SW480 (cell line): ENCODE measurements around the gene TMEM243.

Experiments
- DNase-seq: peaks from one replicate; pipeline ENCODE4 v3.0.0-alpha.2; 2016; ENCODE audit warnings: low spot score

The TMEM243 gene

DNA sequence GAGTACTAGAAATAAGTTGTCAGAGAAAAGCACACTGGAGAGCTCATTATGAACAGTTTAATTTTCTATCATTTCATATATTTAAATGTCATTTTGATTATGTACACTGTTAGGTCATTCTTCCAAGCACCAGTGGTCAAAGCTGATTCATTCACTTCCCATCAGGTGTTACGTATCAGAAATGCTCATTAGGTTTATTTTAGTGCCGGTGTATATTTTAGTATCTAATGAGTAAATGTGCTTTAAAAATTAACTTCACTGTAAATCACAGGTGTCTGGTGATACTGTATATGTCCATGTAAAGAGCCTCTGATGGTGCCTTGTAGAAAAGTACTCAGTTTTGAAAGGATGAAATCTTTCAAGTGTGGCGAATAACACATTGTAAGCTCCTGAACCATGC is 63.7 kb downstream of the TMEM243 start:
- DNase-seq = no peak

DNA sequence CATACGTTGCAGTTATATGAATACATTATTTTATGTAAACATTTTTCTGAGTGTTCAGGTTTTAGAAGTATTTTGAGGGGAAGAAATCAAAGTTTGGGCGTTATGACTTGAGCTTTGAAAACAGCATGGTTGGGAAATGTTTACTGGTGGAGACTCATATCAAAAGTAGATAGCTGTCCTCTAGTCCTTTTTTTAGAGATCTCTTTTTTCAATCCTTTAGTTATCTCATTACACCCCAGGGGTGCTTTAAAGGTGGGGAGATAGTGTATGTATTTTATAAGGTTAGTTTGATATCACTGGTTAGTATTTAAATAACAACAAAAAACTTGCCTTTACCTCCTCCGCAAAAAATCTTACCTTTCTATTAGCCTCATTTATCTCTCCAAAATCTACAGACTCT is 65.0 kb downstream of the TMEM243 start:
- DNase-seq = no peak

DNA sequence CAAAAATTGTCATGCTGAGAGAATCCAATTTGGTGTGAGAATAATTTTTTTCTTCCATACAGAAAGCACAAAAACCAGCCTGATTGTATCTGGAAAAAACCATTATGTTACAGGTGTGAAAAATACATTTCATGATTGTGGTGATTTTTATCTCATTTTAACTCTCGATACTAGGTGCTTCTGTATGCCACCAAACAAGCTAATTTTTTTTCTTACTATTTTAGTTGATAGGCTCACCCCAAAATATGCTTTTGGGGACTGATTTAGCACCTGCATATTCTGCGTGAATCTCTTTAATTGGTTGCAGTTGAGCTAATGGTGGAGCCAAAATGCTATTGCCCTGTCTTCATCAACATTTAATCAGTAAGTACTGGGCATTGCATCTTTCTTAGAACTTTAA is 65.4 kb downstream of the TMEM243 start:
- DNase-seq = no peak

DNA sequence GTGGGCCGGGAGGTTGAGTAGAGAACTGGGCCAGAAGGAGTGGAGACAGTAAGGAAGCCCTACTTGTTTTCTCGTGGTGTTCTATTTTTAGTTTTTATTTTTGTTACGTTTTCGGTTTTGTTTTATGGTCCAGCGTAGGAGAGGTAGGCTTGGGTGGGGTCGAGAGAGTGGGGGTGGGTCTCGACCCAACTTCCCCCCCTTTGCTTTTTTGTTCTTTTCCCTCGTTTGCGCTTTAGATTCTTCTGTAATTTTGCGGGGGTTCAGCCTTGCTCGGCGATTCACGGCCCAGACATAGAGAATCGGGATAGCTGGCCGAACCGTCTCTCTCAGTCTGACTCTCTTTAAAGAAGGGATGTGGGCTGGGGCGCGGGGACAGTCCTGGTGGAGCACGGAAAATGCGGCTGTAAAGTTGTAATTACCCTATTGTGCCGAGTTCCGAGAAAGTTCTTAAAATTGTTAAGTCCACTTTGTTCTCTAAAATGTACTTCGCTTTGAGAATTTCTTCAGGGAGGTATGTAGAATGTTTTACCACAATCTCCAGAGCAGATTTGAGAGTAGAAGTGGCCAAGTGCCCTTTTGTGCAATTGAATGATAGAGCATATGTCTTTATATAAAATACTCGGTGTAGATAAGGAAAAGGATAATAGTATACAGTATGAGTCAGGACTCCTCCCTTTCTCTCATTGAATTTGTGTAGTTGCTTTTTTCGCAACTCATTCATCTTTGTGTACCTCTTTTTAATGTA is 66.5 kb downstream of the TMEM243 start:
- DNase-seq = peak; percentile 74

DNA sequence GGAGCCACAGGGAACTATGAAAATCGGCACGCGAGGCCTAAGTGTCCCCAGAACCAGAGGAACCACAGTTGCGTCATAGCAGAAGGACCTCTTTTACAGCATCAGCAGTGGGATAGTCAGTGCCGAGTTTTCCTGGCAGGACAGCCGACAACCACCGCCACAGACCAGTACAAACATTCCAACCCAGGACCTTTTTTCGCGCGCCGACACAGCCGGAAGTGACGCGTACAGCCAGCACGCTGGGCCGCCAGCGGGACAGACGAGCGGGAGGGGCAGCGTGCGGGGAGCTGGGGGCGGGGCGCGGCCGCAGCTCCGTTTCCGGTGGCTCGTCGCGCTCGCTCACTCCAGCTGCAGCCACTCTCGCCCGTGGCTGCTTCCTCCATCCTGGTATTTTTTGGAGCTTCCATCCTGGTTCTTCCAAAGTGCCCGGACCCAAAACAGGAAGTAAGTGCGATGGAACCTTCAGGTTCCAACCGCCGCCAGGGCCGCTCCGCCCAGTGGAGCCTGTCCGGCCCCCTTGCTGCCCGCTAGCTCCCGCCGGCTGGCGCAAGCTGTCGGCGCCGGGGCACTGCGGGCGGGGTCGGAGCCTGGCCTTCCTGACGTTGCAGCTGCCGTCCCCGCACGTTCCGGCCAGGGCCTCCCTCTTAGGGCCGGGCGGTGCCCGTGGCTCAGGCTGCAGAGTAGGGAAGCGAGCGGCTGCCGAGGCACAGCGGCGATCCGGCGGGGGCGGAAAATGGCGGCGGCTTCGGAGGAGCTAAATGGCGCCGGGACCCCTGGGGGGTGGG is 67.2 kb downstream of the TMEM243 start, which contains the start of gene DMTF1:
Gene DMTF1 (plus strand): TSS at position 342 of the 785 bp plus-strand sequence. CDS start 12,489 bp downstream, outside the sequence.
- peak; percentile 100 for DNase-seq

DNA sequence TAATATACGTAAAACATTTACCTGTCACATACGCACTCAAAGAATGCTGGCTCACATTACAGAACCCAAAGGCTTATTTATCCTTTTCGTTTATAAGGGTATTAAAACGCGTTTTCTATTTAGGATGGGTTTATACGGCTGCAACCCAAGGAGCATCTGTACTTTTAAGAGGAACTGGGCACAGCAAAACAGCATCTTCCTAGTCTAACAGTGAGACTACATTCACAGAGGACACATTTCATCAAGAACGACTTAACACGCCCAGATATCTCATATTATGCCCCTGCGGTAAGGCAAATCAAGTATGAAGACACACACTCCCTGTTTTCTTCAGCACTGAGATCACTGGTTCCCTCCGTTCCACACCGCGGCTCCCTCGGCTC is 67.8 kb downstream of the TMEM243 start:
- no peak for DNase-seq

DNA sequence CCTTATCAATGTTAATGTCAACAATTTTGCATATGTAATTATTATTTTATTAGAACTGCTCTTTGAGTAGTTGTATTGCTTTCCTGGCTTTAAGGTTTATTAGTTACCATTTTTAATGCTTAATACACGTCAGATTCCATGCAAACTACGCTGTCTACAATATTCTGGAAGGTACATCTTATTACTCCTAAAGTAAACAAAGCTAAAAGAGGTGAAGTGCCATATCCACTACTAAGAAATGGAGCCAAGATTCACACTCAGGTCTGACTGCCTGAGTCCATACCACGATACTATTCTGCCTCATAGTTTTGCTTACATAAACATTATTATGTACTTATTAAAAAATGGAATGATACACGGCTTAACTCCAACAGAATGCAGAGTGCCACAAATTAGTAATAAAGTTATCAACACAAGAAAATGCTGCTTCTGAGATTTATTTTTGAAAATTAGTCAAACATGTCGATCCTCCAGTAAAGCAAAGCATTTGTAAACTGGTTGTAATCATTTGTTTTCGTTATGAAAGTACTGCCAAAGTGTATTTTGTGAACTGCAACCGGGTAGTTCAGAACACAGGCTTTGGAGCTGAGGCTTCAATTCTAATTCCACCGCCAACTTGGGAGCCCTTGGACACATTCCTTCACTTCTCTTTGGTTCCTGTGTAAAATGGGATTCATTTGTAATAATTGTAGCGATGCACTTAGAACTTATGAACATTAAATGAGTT is 68.4 kb downstream of the TMEM243 start:
- peak; percentile 34 for DNase-seq

DNA sequence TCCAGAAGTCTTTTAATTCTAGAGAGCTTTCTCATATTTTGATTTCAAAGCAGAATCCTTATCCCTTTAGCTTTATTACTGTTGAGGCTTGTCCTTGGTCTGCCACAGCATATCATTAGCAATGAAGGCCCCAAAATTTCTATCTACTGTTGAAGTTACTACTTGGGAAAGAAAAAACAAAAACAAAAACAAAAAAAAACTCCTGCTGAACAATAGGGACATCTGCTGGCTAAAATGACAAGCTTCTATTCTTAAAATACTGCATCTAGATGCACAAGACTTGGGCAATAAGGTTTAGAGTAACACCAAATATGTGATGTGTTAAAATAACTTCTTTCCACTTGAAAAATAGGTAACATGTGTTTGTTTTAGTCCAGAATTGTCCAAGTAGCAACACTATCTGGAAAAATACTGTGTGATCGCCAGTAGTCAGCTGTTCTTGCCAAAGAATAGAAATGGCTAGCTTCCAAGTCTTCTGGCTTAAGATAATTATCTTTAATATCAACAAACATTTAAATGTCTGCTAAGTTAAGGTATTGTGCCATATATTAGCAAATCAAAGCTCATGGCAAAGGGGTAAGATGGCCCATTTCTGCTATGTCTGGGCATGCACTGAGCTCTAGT is 71.1 kb downstream of the TMEM243 start:
- peak; percentile 82 for DNase-seq

DNA sequence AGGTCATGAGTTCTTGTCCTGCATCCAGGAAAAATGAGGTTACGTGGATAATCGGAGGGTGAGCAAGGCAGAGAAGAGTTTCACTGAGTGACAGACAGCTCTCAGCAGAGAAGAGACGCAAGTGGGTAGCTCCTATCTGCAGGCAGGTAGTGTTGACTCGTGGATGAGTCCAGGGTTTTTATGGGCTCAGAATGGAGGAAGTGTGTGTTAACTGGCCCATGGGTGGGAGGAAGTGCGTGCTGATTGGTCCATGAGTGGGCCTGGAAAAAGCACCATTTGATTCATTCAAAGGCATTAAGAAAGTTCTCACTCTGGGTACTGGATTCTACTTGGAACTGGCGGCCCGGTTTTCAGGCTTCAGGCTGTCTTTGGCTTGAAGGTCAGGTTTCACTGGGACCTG is 72.0 kb downstream of the TMEM243 start:
- no peak for DNase-seq

DNA sequence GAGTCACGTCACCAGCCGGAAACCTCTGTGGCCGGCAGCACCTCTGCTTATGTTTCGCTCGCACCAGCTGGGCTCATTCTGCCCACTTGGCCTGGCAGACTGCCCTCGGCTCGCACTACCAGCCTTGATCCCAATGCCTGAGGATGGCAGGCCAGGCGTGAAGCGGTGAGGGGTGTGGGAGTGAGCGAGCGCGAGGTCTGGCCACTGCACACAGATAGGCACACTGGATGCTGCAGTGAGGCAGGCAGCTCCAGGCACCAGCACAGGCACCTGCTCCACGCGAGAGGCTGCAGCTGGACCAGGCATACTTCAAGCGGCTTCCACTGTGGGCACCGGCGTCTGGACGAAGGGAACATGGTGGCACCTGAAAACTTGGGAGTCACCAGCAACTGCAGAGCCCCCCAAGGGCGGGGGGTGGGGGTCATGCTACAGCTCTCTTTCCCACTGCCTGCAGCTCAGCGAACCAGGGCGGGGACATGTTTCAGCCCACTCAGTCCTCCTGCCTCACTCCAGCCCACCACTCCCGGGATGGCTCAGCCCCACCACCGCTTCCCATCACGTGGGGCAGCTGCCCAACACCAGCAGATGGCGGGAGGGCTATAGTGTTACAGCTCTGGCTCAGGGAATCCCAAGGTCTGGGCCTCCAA is 72.7 kb downstream of the TMEM243 start:
- DNase-seq = no peak
